ENCODE measurements around the gene DGKI. TPM values are rescaled to one million over a fixed set of nuclear protein-coding genes. Genes with fewer than 3 reads are reported as not detected.

DGKI gene
- polyA plus RNA-seq, 2 of the 4 experiments (the other 2 are of a cell fraction): 0.05 to 0.08 TPM

DNA sequence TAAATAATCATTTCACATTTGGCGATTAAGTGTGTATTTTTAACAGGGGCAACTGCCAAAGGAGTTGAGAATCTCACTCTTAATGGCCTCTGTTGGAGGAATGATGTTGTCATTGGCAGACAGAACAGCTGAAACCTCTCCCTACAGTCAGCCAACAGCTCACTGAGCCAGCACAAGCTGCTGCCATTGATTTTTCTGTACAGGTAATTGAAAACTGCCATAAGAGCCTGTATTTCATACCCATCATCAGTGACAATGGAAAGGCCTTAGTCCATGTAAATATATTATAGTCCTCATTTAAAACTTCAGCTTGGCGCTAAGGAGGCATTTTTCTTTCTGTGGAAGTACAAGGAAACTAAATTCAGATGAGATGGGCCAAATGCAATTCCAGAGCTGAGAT lies 475.2 kb downstream of the DGKI start:
- DNase-seq (ENCODE audit: low read depth in 1 of 2, low spot score in 1 of 2): no peak
- no peak for FAIRE-seq
- ChIA-PET POLR2A (no interaction called here), CTCF (interaction anchor here (0.6 kb wide), 1 partner anchor 277 kb away, joined by 3 read pairs; no protein-coding TSS in a partner anchor)
- Histone ChIP-seq H3K4me1 (no peaks in the 10 kb centered on the region), H3K4me2 (no peak overlapping the region), H3K27ac (no peak overlapping the region), H3K9me3 (no peaks in the 10 kb centered on the region), H3K4me3 (no peak overlapping the region)
- no peak for ATAC-seq
- WGBS (ENCODE audit: missing lambda C conversion rate): 0% methylated on average over 2 of the region's 2 CpGs
- TF ChIP-seq SMC3 (IDR thresholded peaks at IDR 0.05) (no peak), RARB (CRISPR knock-in tag; IDR thresholded peaks at IDR 0.05) (no peak), FOSB (CRISPR knock-in tag; IDR thresholded peaks at IDR 0.05) (no peak), ZFP36 (IDR thresholded peaks at IDR 0.05; ENCODE audit: borderline replicate concordance, partially characterized antibody) (no peak), CHD4 (IDR thresholded peaks at IDR 0.05; ENCODE audit: borderline replicate concordance) (no peak), MAZ (IDR thresholded peaks at IDR 0.05; ENCODE audit: borderline replicate concordance, low read depth, low read length) (no peak), HEYL (CRISPR knock-in tag; IDR thresholded peaks at IDR 0.05) (no peak), POLR2A (IDR thresholded peaks at IDR 0.05; ENCODE audit: low read length) (no peak), RAD21 (conservative IDR thresholded peaks at IDR 0.05 in 1 of 2, IDR thresholded peaks at IDR 0.05 in 1 of 2) (no peak), ZNF302 (CRISPR knock-in tag; IDR thresholded peaks at IDR 0.05) (no peak)
- TF ChIP-seq, protein P1, sequence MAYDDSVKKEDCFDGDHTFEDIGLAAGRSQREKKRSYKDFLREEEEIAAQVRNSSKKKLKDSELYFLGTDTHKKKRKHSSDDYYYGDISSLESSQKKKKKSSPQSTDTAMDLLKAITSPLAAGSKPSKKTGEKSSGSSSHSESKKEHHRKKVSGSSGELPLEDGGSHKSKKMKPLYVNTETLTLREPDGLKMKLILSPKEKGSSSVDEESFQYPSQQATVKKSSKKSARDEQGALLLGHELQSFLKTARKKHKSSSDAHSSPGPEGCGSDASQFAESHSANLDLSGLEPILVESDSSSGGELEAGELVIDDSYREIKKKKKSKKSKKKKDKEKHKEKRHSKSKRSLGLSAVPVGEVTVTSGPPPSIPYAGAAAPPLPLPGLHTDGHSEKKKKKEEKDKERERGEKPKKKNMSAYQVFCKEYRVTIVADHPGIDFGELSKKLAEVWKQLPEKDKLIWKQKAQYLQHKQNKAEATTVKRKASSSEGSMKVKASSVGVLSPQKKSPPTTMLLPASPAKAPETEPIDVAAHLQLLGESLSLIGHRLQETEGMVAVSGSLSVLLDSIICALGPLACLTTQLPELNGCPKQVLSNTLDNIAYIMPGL (CRISPR knock-in tag; IDR thresholded peaks at IDR 0.05; ENCODE audit: borderline replicate concordance): no peak
- TF ChIP-seq, protein P2, sequence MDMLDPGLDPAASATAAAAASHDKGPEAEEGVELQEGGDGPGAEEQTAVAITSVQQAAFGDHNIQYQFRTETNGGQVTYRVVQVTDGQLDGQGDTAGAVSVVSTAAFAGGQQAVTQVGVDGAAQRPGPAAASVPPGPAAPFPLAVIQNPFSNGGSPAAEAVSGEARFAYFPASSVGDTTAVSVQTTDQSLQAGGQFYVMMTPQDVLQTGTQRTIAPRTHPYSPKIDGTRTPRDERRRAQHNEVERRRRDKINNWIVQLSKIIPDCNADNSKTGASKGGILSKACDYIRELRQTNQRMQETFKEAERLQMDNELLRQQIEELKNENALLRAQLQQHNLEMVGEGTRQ (IDR thresholded peaks at IDR 0.05): no peak

DNA sequence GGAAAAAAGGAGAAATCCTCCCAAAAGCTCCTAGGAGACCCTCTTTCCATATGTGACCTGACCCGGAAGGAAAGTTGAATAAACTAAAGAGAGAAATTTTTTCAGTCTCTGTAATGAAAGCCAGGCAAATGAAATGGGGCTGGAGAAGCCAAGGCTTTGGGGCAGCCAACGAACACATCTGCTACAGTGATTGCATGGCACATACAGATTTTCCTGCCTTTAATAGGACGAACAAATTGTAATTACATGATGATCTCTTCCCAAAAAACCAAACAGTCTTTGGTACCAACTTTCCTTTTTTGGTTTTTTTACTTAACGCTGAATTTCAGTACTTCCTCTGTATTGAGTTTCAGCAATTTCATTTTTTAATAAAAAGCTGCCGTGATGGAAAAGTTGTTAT lies 479.8 kb downstream of the DGKI start:
- POLR2A ChIA-PET: no interaction called here
- TF ChIP-seq FOSB (CRISPR knock-in tag; IDR thresholded peaks at IDR 0.05) (no peak), ZFP36 (IDR thresholded peaks at IDR 0.05; ENCODE audit: borderline replicate concordance, partially characterized antibody) (no peak), CBX8 (IDR thresholded peaks at IDR 0.05) (no peak), GATA3 (IDR thresholded peaks at IDR 0.05; ENCODE audit: borderline replicate concordance) (no peak), POLR2AphosphoS2 (conservative IDR thresholded peaks at IDR 0.05; ENCODE audit: low read length) (no peak), RFX5 (IDR thresholded peaks at IDR 0.05) (no peak)
- Histone ChIP-seq H3K4me3 (no peak overlapping the region), H3K4me1 (no peaks in the 10 kb centered on the region), H3K4me2 (no peak overlapping the region), H3K27ac (no peak overlapping the region), H3K9me3 (no peaks in the 10 kb centered on the region)
- 9% methylated on average over 5 of the region's 5 CpGs for WGBS (ENCODE audit: missing lambda C conversion rate)
- CTCF ChIA-PET: no interaction called here
- no peak for FAIRE-seq
- DNase-seq (ENCODE audit: low read depth in 1 of 2, low spot score in 1 of 2): no peak
- no peak for ATAC-seq

DNA sequence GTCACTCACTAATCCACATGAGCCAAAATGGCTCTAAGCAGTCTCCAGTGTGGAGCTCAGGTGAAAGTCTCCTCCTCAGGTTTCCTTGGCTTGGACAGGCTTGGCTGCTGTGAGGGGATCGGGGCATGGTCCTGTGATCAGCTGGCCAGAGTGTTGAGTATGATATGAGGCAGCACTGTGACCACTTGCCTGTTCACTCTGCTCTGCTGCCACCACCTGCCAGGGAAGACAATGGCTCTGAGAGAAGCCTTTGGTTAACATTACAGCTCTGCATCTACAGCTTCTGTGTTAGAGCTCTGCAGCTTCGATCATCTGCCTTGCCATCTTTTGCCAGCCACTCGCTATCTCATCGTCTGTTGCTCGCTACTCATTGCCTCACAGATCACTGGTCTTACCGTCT lies 483.1 kb downstream of the DGKI start:
- Histone ChIP-seq H3K9me3 (peaks cover 3% of the 10 kb centered on the region; the same call in 2 of the 3 replicates), H3K4me2 (no peak overlapping the region), H3K27ac (no peak overlapping the region), H3K4me1 (no peaks in the 10 kb centered on the region), H3K4me3 (no peak overlapping the region)
- POLR2A ChIA-PET: no interaction called here
- no peak for ATAC-seq
- no peak for DNase-seq (ENCODE audit: low read depth in 1 of 2, low spot score in 1 of 2)
- WGBS (ENCODE audit: missing lambda C conversion rate): 17% methylated on average over 6 of the region's 6 CpGs
- FAIRE-seq: no peak
- CTCF ChIA-PET: interaction anchor here (1.6 kb wide), 1 partner anchor 9 kb away, joined by 3 read pairs; no protein-coding TSS in a partner anchor
- TF ChIP-seq, protein P3, sequence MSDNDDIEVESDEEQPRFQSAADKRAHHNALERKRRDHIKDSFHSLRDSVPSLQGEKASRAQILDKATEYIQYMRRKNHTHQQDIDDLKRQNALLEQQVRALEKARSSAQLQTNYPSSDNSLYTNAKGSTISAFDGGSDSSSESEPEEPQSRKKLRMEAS (IDR thresholded peaks at IDR 0.05): no peak
- TF ChIP-seq NFE2L2 (conservative IDR thresholded peaks at IDR 0.05; ENCODE audit: low read length) (no peak), HOXB5 (CRISPR knock-in tag; IDR thresholded peaks at IDR 0.05) (no peak), FOSB (CRISPR knock-in tag; IDR thresholded peaks at IDR 0.05) (no peak), ZSCAN20 (CRISPR knock-in tag; IDR thresholded peaks at IDR 0.05) (no peak), ZFP36 (IDR thresholded peaks at IDR 0.05; ENCODE audit: borderline replicate concordance, partially characterized antibody) (no peak), KDM5A (IDR thresholded peaks at IDR 0.05) (no peak), ESRRA (IDR thresholded peaks at IDR 0.05; ENCODE audit: borderline replicate concordance, low read length) (no peak), CEBPB (IDR thresholded peaks at IDR 0.05) (no peak), RCOR1 (IDR thresholded peaks at IDR 0.05; ENCODE audit: low read depth, low read length) (no peak), HEYL (CRISPR knock-in tag; IDR thresholded peaks at IDR 0.05) (no peak), NR3C1 (IDR thresholded peaks at IDR 0.05) (no peak), CBX2 (IDR thresholded peaks at IDR 0.05; ENCODE audit: borderline replicate concordance, low read depth) (no peak)
- TF ChIP-seq, protein P2 (IDR thresholded peaks at IDR 0.05): no peak
- TF ChIP-seq, protein P4, sequence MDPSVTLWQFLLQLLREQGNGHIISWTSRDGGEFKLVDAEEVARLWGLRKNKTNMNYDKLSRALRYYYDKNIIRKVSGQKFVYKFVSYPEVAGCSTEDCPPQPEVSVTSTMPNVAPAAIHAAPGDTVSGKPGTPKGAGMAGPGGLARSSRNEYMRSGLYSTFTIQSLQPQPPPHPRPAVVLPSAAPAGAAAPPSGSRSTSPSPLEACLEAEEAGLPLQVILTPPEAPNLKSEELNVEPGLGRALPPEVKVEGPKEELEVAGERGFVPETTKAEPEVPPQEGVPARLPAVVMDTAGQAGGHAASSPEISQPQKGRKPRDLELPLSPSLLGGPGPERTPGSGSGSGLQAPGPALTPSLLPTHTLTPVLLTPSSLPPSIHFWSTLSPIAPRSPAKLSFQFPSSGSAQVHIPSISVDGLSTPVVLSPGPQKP (IDR thresholded peaks at IDR 0.05; ENCODE audit: low read depth, low read length): no peak
- TF ChIP-seq, protein P1 (CRISPR knock-in tag; IDR thresholded peaks at IDR 0.05; ENCODE audit: borderline replicate concordance): no peak
- TF ChIP-seq, protein P5, sequence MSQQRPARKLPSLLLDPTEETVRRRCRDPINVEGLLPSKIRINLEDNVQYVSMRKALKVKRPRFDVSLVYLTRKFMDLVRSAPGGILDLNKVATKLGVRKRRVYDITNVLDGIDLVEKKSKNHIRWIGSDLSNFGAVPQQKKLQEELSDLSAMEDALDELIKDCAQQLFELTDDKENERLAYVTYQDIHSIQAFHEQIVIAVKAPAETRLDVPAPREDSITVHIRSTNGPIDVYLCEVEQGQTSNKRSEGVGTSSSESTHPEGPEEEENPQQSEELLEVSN (IDR thresholded peaks at IDR 0.05; ENCODE audit: borderline replicate concordance, low read depth): no peak
